Activated naive CD4-positive, alpha-beta T cell treated with anti-CD3 and anti-CD28 coated beads, Interleukin-2, amount 50 U/mL, for 72 hours (primary cell): ENCODE measurements around the gene ABI1. TPM values are rescaled to one million over a fixed set of nuclear protein-coding genes. Genes with fewer than 3 reads are reported as not detected.

ENCODE experiments used
- ATAC-seq, 2 donors: fragments of 150-1000 bp; cut with Tn5 transposase; 2 replicates each; pipeline ENCODE4 v1.10.0; 2021; ENCODE audit warnings: mild to moderate bottlenecking in 2 of 2, moderate library complexity in 2 of 2
- DNase-seq, 2 donors: peaks; one replicate each; pipeline ENCODE4 v3.0.0; 2021 to 2022; ENCODE audit warnings: low spot score in 2 of 2
- H3K27ac Mint-ChIP-seq, 2 donors: one replicate each; pipeline ENCODE4 v1.8.0; 2022; ENCODE audit warnings: mild to moderate bottlenecking in 2 of 2, mixed read lengths in 2 of 2
- H3K36me3 Mint-ChIP-seq, 2 donors: one replicate each; pipeline ENCODE4 v1.8.0; 2022; ENCODE audit warnings: mixed read lengths in 2 of 2
- H3K9me3 Mint-ChIP-seq, 2 donors: one replicate each; pipeline ENCODE4 v1.8.0; 2022; ENCODE audit warnings: mixed read lengths in 2 of 2
- total RNA-seq, 2 donors: library from RNA; stranded (reverse); gene quantifications; one replicate each; pipeline ENCODE4 v1.2.3, GENCODE V29; 2022

The ABI1 gene
- total RNA-seq, 2 donors from 2014 or later = 38.3 to 51.4 TPM

GRCh38 chr10:26759008-26759407 is 101.8 kb downstream of the ABI1 start:
- no peaks in the 10 kb centered on the region for H3K9me3 Mint-ChIP-seq
- H3K27ac Mint-ChIP-seq = no peak overlapping the region
- DNase-seq = no peak
- H3K36me3 Mint-ChIP-seq = peaks cover 4 to 10% of the 10 kb centered on the region in 2 donors
- no peak for ATAC-seq

DNA sequence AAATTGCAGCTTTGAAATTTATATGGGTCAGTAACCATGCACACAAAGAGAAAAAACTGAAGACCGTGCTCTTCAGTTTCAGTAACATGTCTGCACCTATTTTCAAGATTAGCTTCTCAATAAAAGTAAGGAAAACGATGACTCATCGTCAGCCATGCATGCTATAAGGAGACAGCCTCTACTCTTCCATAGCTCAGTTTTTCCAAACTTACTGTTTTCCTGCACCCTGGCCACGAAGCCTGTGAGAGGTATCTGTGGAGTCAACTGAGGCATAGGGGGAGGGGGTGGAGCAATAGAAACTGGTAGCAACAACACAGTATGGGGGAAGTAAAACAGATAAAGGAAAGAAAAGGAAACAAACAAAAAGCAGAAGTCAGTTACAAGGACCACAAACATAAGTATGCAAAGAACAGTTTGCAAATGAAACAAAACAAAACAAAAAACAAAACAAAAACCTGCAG is 105.3 kb downstream of the ABI1 start:
- DNase-seq (no peak), ATAC-seq (no peak)
- Mint-ChIP-seq H3K9me3 (no peaks in the 10 kb centered on the region), H3K27ac (peak overlapping the region in 1 of 2 donors; percentile 57), H3K36me3 (peaks cover 4 to 10% of the 10 kb centered on the region in 2 donors)

- Mint-ChIP-seq H3K9me3 (no peaks in the 10 kb centered on the region), H3K27ac (peak overlapping the region in 1 of 2 donors; percentile 65), H3K36me3 (peaks cover 15 to 50% of the 10 kb centered on the region in 2 donors)
- DNase-seq (no peak), ATAC-seq (no peak)
These were observed 114.7 kb downstream of the ABI1 start for GRCh38 chr10:26746061-26746460.

DNA sequence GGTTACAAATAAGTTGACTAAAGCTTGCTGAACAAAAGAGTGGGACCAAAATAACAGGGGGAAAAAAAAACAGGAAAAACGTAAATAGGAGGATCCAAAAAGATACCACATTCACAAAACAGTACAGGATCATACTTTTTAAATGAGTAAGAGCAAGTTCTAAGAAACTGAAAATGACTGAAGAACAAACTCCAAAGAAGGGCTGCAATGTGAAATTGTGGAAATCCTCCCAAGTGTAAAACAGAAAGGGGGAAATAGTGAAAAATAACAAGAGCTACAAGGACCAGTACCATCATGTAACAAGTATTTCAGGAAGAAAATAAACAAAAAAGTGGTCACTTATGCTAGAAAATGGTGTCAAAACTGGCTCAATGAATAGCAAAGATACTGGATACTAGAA is 116.9 kb downstream of the ABI1 start:
- peaks cover 25 to 66% of the 10 kb centered on the region in 2 donors for H3K36me3 Mint-ChIP-seq
- peak overlapping the region; percentile 54 to 73 for H3K27ac Mint-ChIP-seq
- no peak for ATAC-seq
- no peak for DNase-seq
- no peaks in the 10 kb centered on the region for H3K9me3 Mint-ChIP-seq

- no peaks in the 10 kb centered on the region for H3K9me3 Mint-ChIP-seq
- DNase-seq (no peak), ATAC-seq (no peak)
- H3K36me3 Mint-ChIP-seq = peaks cover 25 to 63% of the 10 kb centered on the region in 2 donors
- H3K27ac Mint-ChIP-seq = peak overlapping the region; percentile 54 to 93
These were observed 117.7 kb downstream of the ABI1 start for GRCh38 chr10:26743091-26743490.

- peaks cover 27 to 63% of the 10 kb centered on the region in 2 donors for H3K36me3 Mint-ChIP-seq
- DNase-seq = no peak
- H3K27ac Mint-ChIP-seq = no peak overlapping the region
- ATAC-seq = no peak
- H3K9me3 Mint-ChIP-seq = no peaks in the 10 kb centered on the region
These were observed 119.4 kb downstream of the ABI1 start for GRCh38 chr10:26741368-26741767.

DNA sequence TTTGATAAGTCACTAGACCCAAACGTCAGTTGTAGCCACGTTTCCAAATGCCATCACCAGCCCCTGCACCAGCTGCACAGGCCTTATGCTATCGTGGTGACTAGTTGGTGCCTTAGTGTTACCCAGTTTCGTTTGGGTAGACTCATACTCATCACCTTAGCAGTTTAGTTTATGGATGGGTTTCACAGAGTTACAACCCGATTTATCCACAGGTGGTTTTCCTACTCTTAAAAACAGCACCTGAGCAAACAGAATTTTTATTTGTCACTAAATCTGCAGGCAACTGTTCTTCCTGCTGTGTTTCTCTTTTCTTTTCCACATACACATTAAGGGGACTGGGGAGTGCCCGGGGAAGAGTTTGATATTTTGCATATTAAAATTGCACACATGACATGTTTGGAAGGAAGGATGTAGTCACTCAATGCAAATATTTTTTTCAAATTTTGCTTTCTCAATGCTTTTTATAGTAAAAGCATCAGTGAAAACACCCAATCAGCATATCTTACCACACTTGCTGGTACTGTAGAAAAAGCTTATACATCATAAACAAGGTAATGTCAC is 121.6 kb downstream of the ABI1 start:
- peak overlapping the region; percentile 70 to 94 for H3K27ac Mint-ChIP-seq
- no peaks in the 10 kb centered on the region for H3K9me3 Mint-ChIP-seq
- H3K36me3 Mint-ChIP-seq = peaks cover 41 to 54% of the 10 kb centered on the region in 2 donors
- DNase-seq (peak in 1 of 2 donors; percentile 29), ATAC-seq (peak; percentile 39 to 61)

- Mint-ChIP-seq H3K36me3 (peaks cover 38 to 48% of the 10 kb centered on the region in 2 donors), H3K27ac (peak overlapping the region; percentile 70 to 94), H3K9me3 (no peaks in the 10 kb centered on the region)
- DNase-seq = no peak
- peak in 1 of 2 donors; percentile 14 for ATAC-seq
These were observed 122.4 kb downstream of the ABI1 start for GRCh38 chr10:26738301-26738911.

DNA sequence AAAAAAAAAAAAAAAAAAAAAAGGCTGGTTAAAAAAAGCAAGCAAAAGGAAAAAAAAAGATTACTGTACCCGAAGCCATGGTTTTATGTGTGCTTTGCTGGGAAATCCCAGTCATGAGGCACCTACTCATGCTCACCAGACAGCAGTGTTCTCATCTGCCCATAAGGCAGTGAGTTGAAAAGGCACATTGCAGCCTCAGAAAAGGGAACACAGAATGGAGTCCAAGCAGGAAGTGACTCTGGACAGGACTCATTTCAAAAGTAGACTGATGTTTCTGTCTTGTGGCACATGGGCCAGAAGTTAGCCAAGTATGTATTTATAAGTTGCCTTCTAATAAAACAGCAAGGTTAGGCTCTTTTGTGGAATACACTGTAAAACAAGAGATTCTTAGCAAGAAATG is 123.0 kb downstream of the ABI1 start:
- Mint-ChIP-seq H3K36me3 (peaks cover 41% of the 10 kb centered on the region in 2 donors), H3K27ac (peak overlapping the region; percentile 70 to 94), H3K9me3 (no peaks in the 10 kb centered on the region)
- peak; percentile 90 to 95 for ATAC-seq
- DNase-seq = peak in 1 of 2 donors; percentile 55

DNA sequence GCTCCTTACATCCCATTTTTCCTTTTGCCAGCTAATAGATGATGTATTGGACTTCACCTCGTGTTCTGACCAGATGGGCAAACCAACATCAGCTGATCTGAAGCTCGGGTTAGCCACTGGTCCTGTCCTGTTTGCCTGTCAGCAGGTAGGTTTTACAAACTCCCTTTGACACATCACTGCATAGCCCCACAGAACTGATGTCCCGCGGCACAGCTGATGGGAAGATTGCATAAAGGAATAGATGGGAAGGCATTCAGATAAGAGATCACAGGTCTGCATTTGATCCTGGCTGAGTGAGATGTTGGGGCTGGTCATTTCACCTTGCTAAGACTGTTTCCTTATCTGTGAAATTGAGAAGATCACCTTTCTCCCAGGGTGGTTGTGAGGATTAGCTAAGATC is 125.3 kb downstream of the ABI1 start:
- peaks cover 21 to 36% of the 10 kb centered on the region in 2 donors for H3K36me3 Mint-ChIP-seq
- no peaks in the 10 kb centered on the region for H3K9me3 Mint-ChIP-seq
- H3K27ac Mint-ChIP-seq = peak overlapping the region; percentile 7 to 91
- ATAC-seq (no peak), DNase-seq (no peak)

- DNase-seq = no peak
- no peak for ATAC-seq
- peak overlapping the region in 1 of 2 donors; percentile 90 for H3K27ac Mint-ChIP-seq
- H3K36me3 Mint-ChIP-seq = peaks cover 12 to 33% of the 10 kb centered on the region in 2 donors
- H3K9me3 Mint-ChIP-seq = no peaks in the 10 kb centered on the region
These were observed 126.8 kb downstream of the ABI1 start for GRCh38 chr10:26733750-26734568.

GRCh38 chr10:26730552-26730951 is 130.2 kb downstream of the ABI1 start:
- ATAC-seq (no peak), DNase-seq (no peak)
- no peaks in the 10 kb centered on the region for H3K9me3 Mint-ChIP-seq
- H3K36me3 Mint-ChIP-seq = peaks cover 15 to 32% of the 10 kb centered on the region in 2 donors
- no peak overlapping the region for H3K27ac Mint-ChIP-seq

GRCh38 chr10:26729395-26729794 is 131.4 kb downstream of the ABI1 start:
- no peak for DNase-seq
- H3K9me3 Mint-ChIP-seq = no peaks in the 10 kb centered on the region
- peaks cover 11 to 34% of the 10 kb centered on the region in 2 donors for H3K36me3 Mint-ChIP-seq
- H3K27ac Mint-ChIP-seq = no peak overlapping the region
- ATAC-seq = no peak

- H3K36me3 Mint-ChIP-seq = peaks cover 11 to 34% of the 10 kb centered on the region in 2 donors
- ATAC-seq = no peak
These were observed 131.8 kb downstream of the ABI1 start for GRCh38 chr10:26728957-26729356.

DNA sequence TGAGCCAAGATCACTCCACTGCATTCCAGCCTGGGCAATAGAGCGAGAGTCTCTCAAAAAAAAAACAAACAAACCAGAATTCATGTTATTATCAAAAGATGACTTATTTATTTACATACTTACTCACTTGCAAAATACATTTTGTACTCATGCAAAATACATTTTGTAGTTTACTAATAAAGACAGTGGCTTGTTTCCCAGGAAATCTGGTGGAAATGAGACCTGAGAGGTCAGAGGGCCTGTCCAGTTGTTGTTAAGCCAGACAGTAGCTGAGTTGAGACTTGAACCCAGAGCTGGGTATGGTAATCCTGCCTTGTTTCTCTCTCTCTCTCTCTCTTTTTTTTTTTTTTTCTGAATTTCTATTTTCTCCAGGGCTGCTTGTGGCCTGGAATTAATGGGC is 133.8 kb downstream of the ABI1 start:
- H3K9me3 Mint-ChIP-seq = no peaks in the 10 kb centered on the region
- H3K27ac Mint-ChIP-seq = no peak overlapping the region
- ATAC-seq = no peak
- H3K36me3 Mint-ChIP-seq = peaks cover 11 to 24% of the 10 kb centered on the region in 2 donors
- no peak for DNase-seq

More at GRCh38 chr10:26728957-26729356, 131.8 kb downstream of the ABI1 start:
- no peak for DNase-seq
- no peak overlapping the region for H3K27ac Mint-ChIP-seq
- no peaks in the 10 kb centered on the region for H3K9me3 Mint-ChIP-seq

DNA sequence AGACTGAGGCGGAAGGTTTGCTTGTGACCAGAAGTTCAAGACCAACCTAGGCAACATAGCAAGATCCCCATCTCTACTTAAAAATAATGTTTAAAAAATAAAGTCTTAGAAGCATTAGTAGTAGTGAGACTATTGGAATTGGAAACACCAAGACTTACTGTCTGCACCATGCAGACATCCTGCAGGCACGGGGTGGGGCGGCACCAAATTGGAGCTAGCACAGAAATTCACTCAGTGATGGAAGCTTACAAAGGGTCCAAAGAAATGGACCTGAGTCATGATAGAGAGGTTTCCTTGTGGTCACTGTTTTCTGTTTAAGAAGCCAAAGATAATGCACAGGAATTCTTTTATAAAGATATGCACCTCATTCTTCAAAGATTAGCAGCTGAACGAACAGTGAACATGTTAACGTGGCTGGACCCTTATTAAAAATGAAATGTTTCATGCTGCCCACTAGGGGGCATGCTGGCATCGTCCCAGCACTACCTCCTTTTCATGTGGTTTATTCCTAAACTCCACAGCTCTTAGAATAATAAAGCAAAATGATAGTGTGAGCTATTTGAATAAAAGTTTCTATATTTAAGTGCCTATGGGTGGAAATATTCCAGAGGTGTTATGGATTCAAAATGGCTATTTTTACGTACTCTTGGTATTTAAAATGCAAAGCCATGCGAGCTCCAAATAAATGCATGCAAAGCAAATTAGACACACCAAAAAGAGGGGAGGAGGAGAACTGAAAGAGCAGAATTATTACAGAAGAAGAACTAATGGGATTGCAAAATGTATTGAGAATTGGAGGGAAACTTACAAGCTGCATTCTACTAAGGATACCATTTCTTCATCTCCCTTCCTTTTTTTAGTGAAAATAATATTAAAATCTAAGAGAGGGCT is 134.7 kb downstream of the ABI1 start:
- peaks cover 11 to 18% of the 10 kb centered on the region in 2 donors for H3K36me3 Mint-ChIP-seq

More for the DNA sequence above, 134.7 kb downstream of the ABI1 start:
- DNase-seq (peak in 1 of 2 donors; percentile 27), ATAC-seq (peak; percentile 47 to 58)
- H3K27ac Mint-ChIP-seq = peak overlapping the region in 1 of 2 donors; percentile 33
- no peaks in the 10 kb centered on the region for H3K9me3 Mint-ChIP-seq
